CD4-positive, alpha-beta T cell treated with Interleukin-6 for 4 hours (primary cell): ENCODE data around the gene MTHFD1L.
A peak's percentile ranks its signal among the peaks of the same experiment; 100 is the strongest.

Source experiments
- DNase-seq: peaks from one replicate; pipeline ENCODE4 v3.0.0-alpha.2; 2020; ENCODE audit warnings: mixed read lengths

The MTHFD1L gene

DNA sequence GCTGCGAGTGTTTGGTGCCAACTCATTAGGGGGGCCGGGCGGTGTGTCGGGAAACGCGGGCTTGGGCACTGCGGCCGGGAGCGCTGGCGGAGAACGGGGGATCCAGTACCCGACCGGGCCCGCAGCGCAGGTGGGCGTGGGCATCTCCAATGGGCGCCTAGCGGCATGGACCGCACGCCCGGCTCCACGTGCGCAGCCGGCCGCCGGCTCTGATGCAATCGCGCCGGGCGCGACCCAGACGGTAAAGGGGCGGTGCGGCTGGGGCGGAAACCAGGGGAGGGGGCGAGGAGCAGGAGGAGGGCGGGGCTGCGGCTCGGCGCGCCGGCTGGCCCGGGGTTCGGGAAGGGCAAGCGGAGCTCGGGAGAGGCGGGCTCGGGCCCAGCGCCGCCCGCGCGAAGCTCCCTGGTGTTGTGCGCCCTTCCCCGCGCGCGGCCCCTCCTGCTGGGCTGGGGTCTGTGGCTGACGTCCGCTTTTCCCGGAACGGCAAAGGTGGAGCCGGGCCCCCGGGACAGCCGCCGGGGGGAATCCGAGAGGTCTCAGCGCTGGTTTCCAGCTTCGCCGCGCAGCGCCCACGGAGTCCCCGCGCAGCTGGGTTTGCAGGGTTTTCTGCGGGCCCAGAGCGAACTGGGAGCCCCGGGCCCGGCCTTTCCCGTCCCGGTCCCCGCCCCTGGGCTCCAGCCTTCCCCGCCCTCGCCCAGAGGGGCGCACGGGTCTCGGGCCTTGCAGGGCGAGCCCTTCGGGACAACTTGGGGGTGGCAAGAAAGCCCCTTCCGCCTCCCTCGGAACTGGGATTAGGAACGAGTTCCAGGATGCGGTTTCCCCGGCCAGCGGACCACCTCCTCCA lies 867 bp downstream of the MTHFD1L start:
- DNase-seq: peak; percentile 89

- no peak for DNase-seq
Observed at GRCh38 chr6:150866991-150867501, 1.5 kb downstream of the MTHFD1L start.

- no peak for DNase-seq
Observed at GRCh38 chr6:150868759-150869158, 3.3 kb downstream of the MTHFD1L start.

GRCh38 chr6:150874179-150874578 lies 8.7 kb downstream of the MTHFD1L start:
- DNase-seq: no peak

DNA sequence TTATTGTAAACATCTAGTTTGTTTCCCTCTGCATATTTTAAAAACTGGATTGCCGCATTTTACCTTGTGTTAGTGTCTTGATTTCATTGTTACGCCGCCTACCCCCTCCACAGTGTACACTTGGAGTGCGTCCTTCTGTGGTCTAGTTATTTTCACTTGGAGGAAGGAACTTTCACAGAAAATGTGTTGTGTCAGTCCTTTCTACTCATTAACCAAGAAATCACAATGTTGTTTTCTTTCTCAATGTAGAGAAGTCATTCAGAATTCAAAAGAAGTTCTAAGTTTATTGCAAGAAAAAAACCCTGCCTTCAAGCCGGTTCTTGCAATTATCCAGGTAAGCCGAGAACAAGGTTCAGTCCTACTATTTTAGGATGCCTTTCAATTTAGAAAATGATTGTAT lies 10.3 kb downstream of the MTHFD1L start:
- DNase-seq: no peak

DNA sequence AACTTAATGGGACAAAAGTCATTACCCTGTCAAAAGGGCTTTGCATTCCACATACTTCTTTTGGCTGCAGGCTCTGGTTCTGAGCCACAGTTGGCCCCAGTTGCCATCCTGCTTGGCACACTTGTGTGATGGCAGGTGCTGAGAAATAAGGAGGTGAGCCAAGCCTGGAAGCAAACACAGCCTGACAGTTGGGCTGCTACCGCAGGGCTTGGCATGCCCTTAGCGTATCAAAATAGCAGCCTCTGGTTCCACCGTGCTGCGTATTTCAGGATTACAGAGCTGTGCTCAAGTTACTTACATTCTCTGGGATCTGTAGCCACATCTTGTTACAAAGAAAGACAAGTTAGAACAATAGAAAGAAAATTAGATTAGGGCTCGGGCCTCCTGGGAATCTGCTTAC lies 11.1 kb downstream of the MTHFD1L start:
- no peak for DNase-seq

GRCh38 chr6:150877928-150878327 lies 12.4 kb downstream of the MTHFD1L start:
- no peak for DNase-seq

DNA sequence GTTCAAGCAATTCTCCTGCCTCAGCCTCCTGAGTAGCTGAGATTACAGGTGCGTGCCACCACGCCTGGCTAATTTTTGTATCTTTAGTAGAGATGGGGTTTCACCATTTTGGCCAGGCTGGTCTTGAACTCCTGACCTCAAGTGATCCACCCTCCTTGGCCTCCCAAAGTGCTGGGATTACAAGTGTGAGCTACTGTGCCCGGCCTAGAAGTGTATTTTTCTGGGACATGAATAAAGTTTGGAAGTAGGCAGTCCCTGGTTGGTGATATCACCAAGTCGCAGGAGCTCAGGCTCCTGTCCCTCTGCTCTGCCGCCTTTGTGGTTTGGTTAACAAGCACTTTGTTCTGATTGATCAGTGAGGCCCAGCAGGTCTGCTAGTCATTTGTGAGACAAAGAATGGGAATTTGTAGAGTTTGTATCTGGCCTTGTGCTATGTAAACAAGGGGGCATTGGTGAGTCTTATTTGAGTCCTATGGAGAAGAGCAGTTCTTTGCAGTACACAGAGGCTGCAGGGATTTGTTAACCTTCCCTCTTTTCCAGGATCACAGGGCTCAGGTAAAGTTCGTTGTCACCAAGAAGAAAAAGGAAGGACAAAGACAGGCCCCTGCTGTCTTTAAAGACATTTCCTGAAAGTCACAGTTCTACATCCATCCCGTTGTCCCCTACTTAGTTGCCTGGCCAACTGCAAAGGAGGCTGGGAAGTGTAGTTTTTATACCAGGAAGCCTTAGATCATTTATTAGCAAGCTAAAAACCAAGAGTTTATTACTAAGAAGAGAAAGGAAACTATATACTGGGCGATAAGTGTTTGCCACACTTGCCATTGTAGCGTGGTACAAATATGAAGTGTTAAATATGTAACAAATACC lies 13.1 kb downstream of the MTHFD1L start:
- no peak for DNase-seq

DNA sequence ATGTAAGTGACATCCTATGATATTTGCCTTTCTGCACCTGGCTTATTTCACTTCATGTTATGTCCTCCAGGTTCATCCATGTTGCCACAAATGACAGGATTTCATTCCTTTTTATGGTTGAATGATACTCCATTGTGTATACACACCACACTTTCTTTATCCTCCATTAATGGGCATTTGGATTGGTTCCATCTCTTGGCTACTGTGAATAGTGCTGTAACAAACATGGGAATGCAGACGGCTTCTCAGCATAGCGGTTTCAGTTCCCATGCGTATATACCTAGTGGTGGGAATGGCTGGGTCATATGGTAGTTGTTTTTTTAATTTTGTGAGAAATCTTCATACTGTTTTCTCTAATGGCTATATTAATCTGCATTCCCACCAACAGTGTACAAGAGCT lies 14.8 kb downstream of the MTHFD1L start:
- no peak for DNase-seq

GRCh38 chr6:150881911-150882481 lies 16.5 kb downstream of the MTHFD1L start:
- no peak for DNase-seq

DNA sequence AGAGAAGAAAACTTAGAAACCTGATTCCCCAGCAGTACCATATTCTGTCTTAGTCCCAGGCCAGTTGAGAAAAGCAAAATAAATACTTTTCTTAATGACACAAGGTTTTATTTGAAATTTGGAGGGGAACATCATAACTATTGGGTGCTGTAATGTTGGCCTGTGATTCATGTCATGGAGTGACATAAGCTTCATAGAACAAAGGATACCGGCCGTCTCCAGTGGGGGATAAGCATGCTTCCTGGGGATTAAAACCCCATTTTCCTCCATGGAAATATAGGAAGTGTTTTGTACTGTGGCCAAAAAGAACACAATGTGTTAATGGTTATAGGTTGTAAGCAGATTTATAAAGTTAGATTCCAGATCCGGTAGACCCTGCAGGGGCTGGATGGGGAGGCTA lies 18.0 kb downstream of the MTHFD1L start:
- no peak for DNase-seq

- no peak for DNase-seq
Observed at GRCh38 chr6:150886155-150886554, 20.7 kb downstream of the MTHFD1L start.

- no peak for DNase-seq
Observed at GRCh38 chr6:150887978-150888563, 22.6 kb downstream of the MTHFD1L start.

- DNase-seq: no peak
Observed at GRCh38 chr6:150890346-150890745, 24.8 kb downstream of the MTHFD1L start.

DNA sequence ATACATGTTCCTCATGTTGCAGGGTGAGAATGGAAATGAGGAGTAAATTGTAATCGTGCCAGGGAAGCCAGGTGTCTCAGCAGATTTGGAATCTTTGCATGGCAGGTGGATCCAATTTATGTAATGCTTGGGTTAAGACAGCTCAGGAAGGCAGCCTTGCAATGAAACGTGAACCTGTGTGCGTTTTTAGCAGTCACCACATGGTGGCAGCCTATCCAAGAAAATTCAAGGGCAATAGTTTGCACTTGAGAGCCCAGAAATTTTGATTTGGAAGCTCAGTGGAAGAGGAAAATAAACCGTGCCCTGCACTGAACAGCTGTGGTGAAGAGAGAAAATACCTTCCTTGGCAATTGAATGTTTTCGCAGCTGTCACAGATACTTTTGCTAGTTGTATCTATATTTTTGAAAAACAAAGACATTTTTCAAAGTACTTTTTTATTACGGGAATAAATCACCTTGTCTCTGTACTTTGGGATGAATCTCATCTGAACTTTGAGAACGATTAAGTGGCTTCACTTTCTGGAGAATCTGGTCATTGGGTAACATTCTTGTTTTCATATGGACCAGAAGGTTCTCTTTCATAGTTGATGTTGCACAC lies 26.5 kb downstream of the MTHFD1L start:
- peak; percentile 63 for DNase-seq

- no peak for DNase-seq
Observed at GRCh38 chr6:150894191-150894744, 28.8 kb downstream of the MTHFD1L start.

GRCh38 chr6:150894935-150895552 lies 29.5 kb downstream of the MTHFD1L start:
- DNase-seq: peak; percentile 16

GRCh38 chr6:150895928-150896632 lies 30.6 kb downstream of the MTHFD1L start:
- DNase-seq: no peak

GRCh38 chr6:150897400-150897943 lies 32.0 kb downstream of the MTHFD1L start:
- no peak for DNase-seq

GRCh38 chr6:150898399-150899170 lies 33.1 kb downstream of the MTHFD1L start:
- no peak for DNase-seq
